ENCODE measurements around the gene MSX1. TPM values are rescaled to one million over a fixed set of nuclear protein-coding genes. Genes with fewer than 3 reads are reported as not detected.

The MSX1 gene
- total and polyA plus RNA-seq, 12 donors = 1.9 to 6.7 (median 4.0) TPM

GRCh38 chr4:4851081-4851480 lies 8.4 kb upstream of the MSX1 start:
- WGBS, 2 donors = 79 to 92% methylated on average over 12 of the region's 12 CpGs
- Histone ChIP-seq H3K4me3 (no peak overlapping the region), H3K27me3 (peaks cover 52 to 100% (median 99%) of the 10 kb centered on the region in 7 donors), H3K27ac (no peak overlapping the region), H3K4me1 (peaks cover 0 to 30% (median 20%) of the 10 kb centered on the region in 9 donors), H3K36me3 (no peaks in the 10 kb centered on the region), H3K9me3 (no peaks in the 10 kb centered on the region)
- no peak for DNase-seq
- ATAC-seq = no peak
- no peak for TF ChIP-seq CTCF (IDR thresholded peaks at IDR 0.05)
- intact Hi-C loops (cut with DNase I) = loop anchor here in 1 of 10 donors (10.0 kb wide), 1 partner anchor 366 kb away; no protein-coding TSS in a partner anchor

- Histone ChIP-seq H3K4me1 (peaks cover 4 to 39% (median 29%) of the 10 kb centered on the region in 9 donors), H3K27me3 (peaks cover 60 to 100% (median 100%) of the 10 kb centered on the region in 7 donors), H3K27ac (no peak overlapping the region), H3K4me3 (no peak overlapping the region), H3K9me3 (no peaks in the 10 kb centered on the region), H3K36me3 (no peaks in the 10 kb centered on the region)
- ATAC-seq = no peak
- no peak for DNase-seq
- no peak for TF ChIP-seq CTCF (IDR thresholded peaks at IDR 0.05)
- WGBS, 2 donors = 65 to 69% methylated on average over 7 of the region's 7 CpGs
- intact Hi-C loops (cut with DNase I) = loop anchor here in 1 of 10 donors (10.0 kb wide), 1 partner anchor 367 kb away; no protein-coding TSS in a partner anchor
These were observed 7.6 kb upstream of the MSX1 start for GRCh38 chr4:4851906-4852305.

- DNase-seq = no peak
- Histone ChIP-seq H3K36me3 (no peaks in the 10 kb centered on the region), H3K9me3 (no peaks in the 10 kb centered on the region), H3K4me3 (peak overlapping the region; percentile 10 to 44 (median 38)), H3K27me3 (peaks cover 61 to 100% (median 100%) of the 10 kb centered on the region in 7 donors), H3K4me1 (peaks cover 4 to 43% (median 34%) of the 10 kb centered on the region in 9 donors), H3K27ac (no peak overlapping the region)
- TF ChIP-seq CTCF (IDR thresholded peaks at IDR 0.05) = no peak
- peak in 7 of 8 donors; percentile 34 to 48 (median 43) for ATAC-seq
- intact Hi-C loops (cut with DNase I) = loop anchor here in 1 of 10 donors (10.0 kb wide), 1 partner anchor 368 kb away; no protein-coding TSS in a partner anchor
- WGBS, 2 donors = 1 to 2% methylated on average over 42 of the region's 42 CpGs
These were observed 6.7 kb upstream of the MSX1 start for GRCh38 chr4:4852591-4853362.

- ATAC-seq = peak in 3 of 8 donors; percentile 33 to 38 (median 34)
- peaks cover 55 to 100% (median 100%) of the 10 kb centered on the region in 7 donors for H3K27me3 ChIP-seq
These were observed 6.1 kb upstream of the MSX1 start for GRCh38 chr4:4853371-4853823.

More at GRCh38 chr4:4853371-4853823, 6.1 kb upstream of the MSX1 start:
- peaks cover 4 to 44% (median 39%) of the 10 kb centered on the region in 9 donors for H3K4me1 ChIP-seq
- peak overlapping the region; percentile 10 to 44 (median 38) for H3K4me3 ChIP-seq
- intact Hi-C loops (cut with DNase I) = loop anchor here in 1 of 10 donors (10.0 kb wide), 1 partner anchor 369 kb away; no protein-coding TSS in a partner anchor
- H3K36me3 ChIP-seq = no peaks in the 10 kb centered on the region
- no peaks in the 10 kb centered on the region for H3K9me3 ChIP-seq
- 2% methylated on average over 26 of the region's 26 CpGs for WGBS, 2 donors
- DNase-seq = no peak
- no peak for TF ChIP-seq CTCF (IDR thresholded peaks at IDR 0.05)
- H3K27ac ChIP-seq = no peak overlapping the region
